Stimulated activated CD8-positive, alpha-beta memory T cell treated with anti-CD3 and anti-CD28 coated beads, Interleukin-4, amount 100 ng/mL, for 24 hours (primary cell): Measurements from ENCODE around the gene HPCAL1.

ENCODE experiments used
- DNase-seq: peaks from one replicate; pipeline ENCODE4 v3.0.0-alpha.2; 2020; ENCODE audit warnings: low read depth

HPCAL1 gene

GRCh38 chr2:10269711-10270610 is 32.7 kb upstream of the HPCAL1 start:
- DNase-seq: no peak

GRCh38 chr2:10271509-10271908 is 31.2 kb upstream of the HPCAL1 start:
- DNase-seq: no peak

GRCh38 chr2:10271946-10272345 is 30.8 kb upstream of the HPCAL1 start:
- no peak for DNase-seq

GRCh38 chr2:10272464-10272863 is 30.2 kb upstream of the HPCAL1 start:
- no peak for DNase-seq

GRCh38 chr2:10273215-10274175 is 29.2 kb upstream of the HPCAL1 start:
- DNase-seq: no peak

GRCh38 chr2:10274376-10274775 is 28.3 kb upstream of the HPCAL1 start:
- no peak for DNase-seq

GRCh38 chr2:10274983-10275802 is 27.5 kb upstream of the HPCAL1 start:
- no peak for DNase-seq

GRCh38 chr2:10276481-10277292 is 26.0 kb upstream of the HPCAL1 start:
- no peak for DNase-seq

- DNase-seq: no peak
These were observed 25.2 kb upstream of the HPCAL1 start for GRCh38 chr2:10277293-10278028.

GRCh38 chr2:10278029-10278762 is 24.5 kb upstream of the HPCAL1 start:
- DNase-seq: no peak

- no peak for DNase-seq
These were observed 23.8 kb upstream of the HPCAL1 start for GRCh38 chr2:10278763-10279471.

GRCh38 chr2:10279472-10279870 is 23.2 kb upstream of the HPCAL1 start:
- DNase-seq: no peak

- DNase-seq: no peak
These were observed 22.7 kb upstream of the HPCAL1 start for GRCh38 chr2:10279946-10280463.

GRCh38 chr2:10281891-10282290 is 20.8 kb upstream of the HPCAL1 start:
- no peak for DNase-seq

GRCh38 chr2:10282611-10283105 is 20.0 kb upstream of the HPCAL1 start:
- DNase-seq: no peak

- no peak for DNase-seq
These were observed 19.3 kb upstream of the HPCAL1 start for GRCh38 chr2:10283106-10284062.

- no peak for DNase-seq
These were observed 18.4 kb upstream of the HPCAL1 start for GRCh38 chr2:10284108-10284870.
